Endothelial cell of umbilical vein (primary cell): ENCODE data around the gene SLC6A6. TPM values are rescaled to one million over a fixed set of nuclear protein-coding genes. Genes with fewer than 3 reads are reported as not detected.

Source experiments
- BruUV-seq: library from RNA; stranded (reverse); fragments of 400-500 nt; replicated peaks from 2 replicates; lab custom pipeline; 2021; lab: Mats Ljungman, UMichigan
- CTCF ChIA-PET: fragments of 300-600, 350-600 bp; sonication (Branson Sonifier 250); formaldehyde crosslinking; loops from one replicate; lab custom pipeline; 2021; ENCODE audit warnings: antibody characterized with exemption, inconsistent platforms; lab: Charles Lee
- POLR2A ChIA-PET: fragments of 300-600, 350-600 bp; sonication (Branson Sonifier 250); formaldehyde crosslinking; loops from one replicate; lab custom pipeline; 2021; ENCODE audit warnings: antibody characterized with exemption, inconsistent platforms; lab: Charles Lee
- DNase-seq: peaks from one replicate; pipeline ENCODE4 v3.0.0-alpha.2; 2011; ENCODE audit warnings: low read depth, low spot score
- FAIRE-seq: peaks from 2 replicates; lab custom pipeline; 2011; peaks lifted over from hg19 to GRCh38; lab: Jason Lieb, UNC
- H2AFZ ChIP-seq: 2 replicates; pipeline ENCODE4 v1.6.0; 2012; ENCODE audit warnings: low read depth, low read length, control low read depth, inconsistent platforms
- H3K27ac ChIP-seq: 2 replicates; pipeline ENCODE4 v1.5.1; 2011; ENCODE audit warnings: low read depth, mild to moderate bottlenecking, control low read depth, low read length, moderate library complexity; ENCODE audit not compliant: insufficient read depth
- H3K27me3 ChIP-seq, 2 experiments: 2 replicates each; pipeline versions ENCODE4 v1.6.0 to v1.6.1; 2011; ENCODE audit warnings: low read length in 2 of 2, mixed read lengths in 1 of 2; ENCODE audit not compliant: control insufficient read depth in 2 of 2, insufficient read depth in 2 of 2
- H3K36me3 ChIP-seq, 2 experiments: 2 replicates in 1 of 2; 3 replicates in 1 of 2; pipeline ENCODE4 v1.5.1; 2011; ENCODE audit warnings: low read length in 2 of 2, mild to moderate bottlenecking in 1 of 2, moderate library complexity in 1 of 2; ENCODE audit not compliant: control insufficient read depth in 2 of 2, insufficient read depth in 2 of 2; ENCODE audit errors: extremely low read depth in 1 of 2
- H3K4me1 ChIP-seq: 3 replicates; pipeline ENCODE4 v1.5.1; 2011; ENCODE audit warnings: mild to moderate bottlenecking, low read length; ENCODE audit not compliant: control insufficient read depth, insufficient read depth; ENCODE audit errors: extremely low read depth
- H3K4me2 ChIP-seq: 2 replicates; pipeline ENCODE4 v1.6.1; 2011; ENCODE audit warnings: low read length, control low read depth, mixed read lengths; ENCODE audit not compliant: insufficient read depth
- H3K4me3 ChIP-seq, 3 experiments: fragments of 200-600 bp in 1 of 3; sonication (generic), shearing (Covaris generic) in 1 of 3; replicated peaks in 1 of 3; 2 replicates each; pipeline ENCODE4 v1.5.1; 2011 to 2016; ENCODE audit warnings: control low read depth in 3 of 3, low read length in 3 of 3, mild to moderate bottlenecking in 2 of 3, inconsistent platforms in 1 of 3, low read depth in 1 of 3, moderate library complexity in 1 of 3; ENCODE audit not compliant: insufficient read depth in 1 of 3
- H3K79me2 ChIP-seq: 2 replicates; pipeline ENCODE4 v1.6.0; 2012; ENCODE audit warnings: low read length, inconsistent platforms; ENCODE audit not compliant: control insufficient read depth, insufficient read depth
- H3K9ac ChIP-seq: replicated peaks from 2 replicates; pipeline ENCODE3; 2011; ENCODE audit warnings: low read length, control low read depth; ENCODE audit not compliant: insufficient read depth; ENCODE audit errors: extremely low read depth
- H3K9me1 ChIP-seq: replicated peaks from 3 replicates; pipeline ENCODE4 v1.6.0; 2011; ENCODE audit warnings: mild to moderate bottlenecking, low read length; ENCODE audit not compliant: control insufficient read depth, insufficient read depth; ENCODE audit errors: extremely low read depth
- H3K9me3 ChIP-seq: replicated peaks from 2 replicates; pipeline ENCODE4 v1.5.1; 2012; ENCODE audit warnings: low read length, inconsistent platforms; ENCODE audit not compliant: control insufficient read depth, insufficient read depth
- H4K20me1 ChIP-seq: replicated peaks from 2 replicates; pipeline ENCODE3; 2011; ENCODE audit warnings: mild to moderate bottlenecking, low read length; ENCODE audit not compliant: control insufficient read depth, insufficient read depth; ENCODE audit errors: extremely low read depth
- CTCF ChIP-seq, 2 donors: IDR thresholded peaks; 1 replicate in 1 of 2; 2 replicates in 1 of 2; pipeline ENCODE4 v1.5.1; 2011; ENCODE audit warnings: low read length in 2 of 2, mild to moderate bottlenecking in 2 of 2, moderate library complexity in 2 of 2, control low read depth in 1 of 2, inconsistent platforms in 1 of 2, low read depth in 1 of 2; ENCODE audit not compliant: insufficient read depth in 1 of 2; ENCODE audit errors: extremely low read depth in 1 of 2
- EZH2 ChIP-seq: IDR thresholded peaks from 2 replicates; pipeline ENCODE4 v1.6.1; 2012; ENCODE audit warnings: borderline replicate concordance, low read depth, mild to moderate bottlenecking, moderate library complexity, low read length, inconsistent platforms; ENCODE audit not compliant: severe bottlenecking
- GATA2 ChIP-seq: IDR thresholded peaks from 2 replicates; pipeline ENCODE4 v1.7.0; 2011; ENCODE audit warnings: low read depth, mild to moderate bottlenecking, moderate library complexity, mixed read lengths, low read length; ENCODE audit not compliant: insufficient read length, insufficient read depth
- MAX ChIP-seq: IDR thresholded peaks from 2 replicates; pipeline ENCODE4 v1.6.1; 2011; ENCODE audit not compliant: insufficient read depth, insufficient read length
- MYC ChIP-seq: IDR thresholded peaks from one replicate; pipeline ENCODE4 v1.6.1; 2011; ENCODE audit warnings: mild to moderate bottlenecking, low read depth, low read length
- POLR2A ChIP-seq: IDR thresholded peaks from 2 replicates; pipeline ENCODE4 v1.6.1; 2012; ENCODE audit warnings: low read depth, mild to moderate bottlenecking, control low read depth, low read length
- POLR2AphosphoS5 ChIP-seq: IDR thresholded peaks from 2 replicates; pipeline ENCODE4 v1.6.1; 2012; ENCODE audit warnings: low read depth, mild to moderate bottlenecking, control low read depth, low read length, moderate library complexity; ENCODE audit not compliant: insufficient read depth
- dilution Hi-C: fragments of 300-500 bp; cut with MboI; formaldehyde crosslinking; loops from one replicate; pipeline ENCODE4 v1.15.0; 2019; ENCODE audit warnings: low sequenced_read_pairs; ENCODE audit not compliant: extremely low pct_ligation_motif_present
- intact Hi-C: fragments of 100-400 bp; cut with micrococcal nuclease; formaldehyde crosslinking; loops from one replicate; pipeline ENCODE4 v1.10.0; 2022
- polyA plus RNA-seq, 4 experiments: library from polyadenylated mRNA; depleted of rRNA in 3 of 4; stranded (reverse) in 3 of 4; unstranded in 1 of 4; fragments of >200 nt; gene quantifications; 2 replicates each; pipeline versions ENCODE4 v1.2.1 to v1.2.3, GENCODE V29; 2011 to 2012; ENCODE audit warnings: missing spikeins in 1 of 4
- total RNA-seq: library from RNA; stranded (reverse); gene quantifications from 2 replicates; pipeline ENCODE4 v1.2.3, GENCODE V29; 2021

SLC6A6 gene
- total and polyA plus RNA-seq, 2 donors (not counting 3 experiments of a cell fraction or from before 2014, with no cell fraction given): 25.7 to 38.0 TPM

GRCh38 chr3:14389716-14390115 is 12.7 kb upstream of the SLC6A6 start:
- Histone ChIP-seq H3K4me1 (no peaks in the 10 kb centered on the region), H3K9me1 (no peaks in the 10 kb centered on the region), H2AFZ (no peak overlapping the region), H3K9me3 (no peaks in the 10 kb centered on the region), H3K36me3 (no peaks in the 10 kb centered on the region), H3K4me3 (no peak overlapping the region), H3K27me3 (peaks cover 0 to 3% of the 10 kb centered on the region in 2 experiments), H3K27ac (no peak overlapping the region), H3K79me2 (no peaks in the 10 kb centered on the region), H4K20me1 (no peaks in the 10 kb centered on the region), H3K9ac (no peak overlapping the region), H3K4me2 (no peak overlapping the region)
- BruUV-seq: no TSS peak
- DNase-seq: no peak
- TF ChIP-seq MAX (no peak), EZH2 (no peak), CTCF (IDR thresholded peaks at IDR 0.05; ENCODE audit: extremely low read depth in 1 of 2, insufficient read depth in 1 of 2, low read depth in 1 of 2, low read length in 2 of 2) (no peak), GATA2 (no peak)
- ChIA-PET POLR2A (no interaction called here), CTCF (interaction anchor here (0.6 to 1.1 kb wide), 2 partner anchors 9 to 10 kb away, joined by 3 read pairs; no protein-coding TSS in a partner anchor)
- FAIRE-seq: no peak
- dilution Hi-C loops: no loop called here
- intact Hi-C loops: no loop called here

GRCh38 chr3:14391033-14391432 is 11.4 kb upstream of the SLC6A6 start:
- Histone ChIP-seq H3K4me1 (no peaks in the 10 kb centered on the region), H4K20me1 (no peaks in the 10 kb centered on the region), H3K36me3 (no peaks in the 10 kb centered on the region), H2AFZ (no peak overlapping the region), H3K79me2 (no peaks in the 10 kb centered on the region), H3K9me1 (no peaks in the 10 kb centered on the region), H3K27ac (no peak overlapping the region), H3K4me2 (no peak overlapping the region), H3K4me3 (no peak overlapping the region), H3K27me3 (peaks cover 0 to 3% of the 10 kb centered on the region in 2 experiments), H3K9ac (no peak overlapping the region), H3K9me3 (no peaks in the 10 kb centered on the region)
- dilution Hi-C loops: no loop called here
- ChIA-PET CTCF (interaction anchor here (1.4 to 2.0 kb wide), 2 partner anchors 71 to 188 kb away, joined by 6 to 7 read pairs; no protein-coding TSS in a partner anchor), POLR2A (no interaction called here)
- intact Hi-C loops: no loop called here
- BruUV-seq: no TSS peak
- FAIRE-seq: no peak
- DNase-seq: no peak
- TF ChIP-seq POLR2AphosphoS5 (no peak), MAX (no peak), POLR2A (no peak), MYC (no peak)
